Activated naive CD8-positive, alpha-beta T cell treated with anti-CD3 and anti-CD28 coated beads for 36 hours (primary cell): ENCODE data around the gene GALNT6. TPM values are rescaled to one million over a fixed set of nuclear protein-coding genes. Genes with fewer than 3 reads are reported as not detected.

Experiments
- DNase-seq: peaks from one replicate; pipeline ENCODE4 v3.0.0; 2021
- H3K27ac Mint-ChIP-seq: one replicate; pipeline ENCODE4 v1.8.0; 2022; ENCODE audit warnings: mild to moderate bottlenecking, moderate library complexity, mixed read lengths
- H3K27me3 Mint-ChIP-seq: one replicate; pipeline ENCODE4 v1.8.0; 2022; ENCODE audit warnings: mild to moderate bottlenecking, mixed read lengths
- H3K36me3 Mint-ChIP-seq: one replicate; pipeline ENCODE4 v1.8.0; 2021; ENCODE audit warnings: mild to moderate bottlenecking, mixed read lengths
- H3K4me1 Mint-ChIP-seq: one replicate; pipeline ENCODE4 v1.8.0; 2021; ENCODE audit warnings: mixed read lengths
- H3K4me3 Mint-ChIP-seq: one replicate; pipeline ENCODE4 v1.8.0; 2022; ENCODE audit warnings: mild to moderate bottlenecking, moderate library complexity, mixed read lengths
- H3K9me3 Mint-ChIP-seq: one replicate; pipeline ENCODE4 v1.8.0; 2022; ENCODE audit warnings: mixed read lengths
- total RNA-seq, 2 experiments: library from RNA; stranded (reverse); gene quantifications; one replicate each; pipeline ENCODE4 v1.2.3, GENCODE V29; 2021

The GALNT6 gene
- total RNA-seq, 2 experiments from 2014 or later = 19.0 to 19.9 TPM

- Mint-ChIP-seq H3K4me3 (no peak overlapping the region), H3K27me3 (no peaks in the 10 kb centered on the region), H3K27ac (no peak overlapping the region), H3K4me1 (peaks cover 6% of the 10 kb centered on the region), H3K36me3 (no peaks in the 10 kb centered on the region), H3K9me3 (no peaks in the 10 kb centered on the region)
- DNase-seq = no peak
Measured at GRCh38 chr12:51413791-51414190, 22.6 kb upstream of the GALNT6 start.

DNA sequence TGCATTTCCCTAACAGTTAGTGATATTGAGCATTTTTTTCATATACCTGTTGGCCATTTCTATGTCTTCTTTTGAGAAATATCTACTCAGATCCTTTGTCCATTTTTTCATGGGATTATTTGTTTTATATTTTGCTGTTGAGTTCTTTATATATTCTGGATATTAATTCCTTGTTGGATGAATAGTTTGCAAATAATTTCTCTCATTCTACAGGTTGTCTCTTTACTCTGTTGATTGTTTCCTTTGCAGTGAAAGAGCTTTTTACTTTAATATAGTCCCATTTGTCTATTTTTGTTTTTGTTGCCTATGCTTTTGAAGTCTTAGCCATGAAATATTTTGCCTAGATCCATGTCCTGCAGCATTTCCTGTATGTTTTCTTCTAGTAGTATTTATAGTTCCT, 21.9 kb upstream of the GALNT6 start:
- Mint-ChIP-seq H3K4me1 (peaks cover 6% of the 10 kb centered on the region), H3K27ac (no peak overlapping the region), H3K9me3 (no peaks in the 10 kb centered on the region), H3K36me3 (no peaks in the 10 kb centered on the region), H3K4me3 (no peak overlapping the region), H3K27me3 (no peaks in the 10 kb centered on the region)
- DNase-seq = no peak

- no peaks in the 10 kb centered on the region for H3K9me3 Mint-ChIP-seq
- peaks cover 10% of the 10 kb centered on the region for H3K4me1 Mint-ChIP-seq
- no peak overlapping the region for H3K4me3 Mint-ChIP-seq
- H3K36me3 Mint-ChIP-seq = no peaks in the 10 kb centered on the region
- H3K27ac Mint-ChIP-seq = no peak overlapping the region
- no peaks in the 10 kb centered on the region for H3K27me3 Mint-ChIP-seq
- DNase-seq = no peak
Measured at GRCh38 chr12:51409846-51410245, 18.6 kb upstream of the GALNT6 start.

DNA sequence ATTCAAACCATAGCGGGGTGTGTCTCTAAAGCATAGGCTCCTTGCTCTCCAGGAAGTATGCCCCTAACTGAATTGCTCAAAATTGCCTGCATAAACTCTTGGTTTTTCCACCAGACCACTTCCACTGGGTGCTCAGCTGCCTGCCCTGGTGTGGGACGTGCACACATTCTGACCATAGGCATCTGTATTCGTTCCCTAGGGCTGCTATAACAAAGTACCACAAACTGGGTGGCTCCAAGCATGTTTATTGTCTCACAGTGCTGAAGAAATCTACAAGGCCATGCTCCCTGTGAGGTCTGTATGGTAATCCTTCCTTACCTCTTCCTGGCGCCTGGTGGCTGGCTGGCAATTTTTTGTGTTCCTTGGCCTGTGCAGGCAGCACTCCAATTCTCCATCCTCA, 16.4 kb upstream of the GALNT6 start:
- Mint-ChIP-seq H3K4me1 (peaks cover 4% of the 10 kb centered on the region), H3K36me3 (no peaks in the 10 kb centered on the region), H3K9me3 (no peaks in the 10 kb centered on the region), H3K27ac (no peak overlapping the region), H3K27me3 (no peaks in the 10 kb centered on the region), H3K4me3 (no peak overlapping the region)
- no peak for DNase-seq

GRCh38 chr12:51406859-51407258, 15.7 kb upstream of the GALNT6 start:
- Mint-ChIP-seq H3K27ac (no peak overlapping the region), H3K4me1 (peaks cover 4% of the 10 kb centered on the region), H3K9me3 (no peaks in the 10 kb centered on the region), H3K27me3 (no peaks in the 10 kb centered on the region), H3K4me3 (no peak overlapping the region), H3K36me3 (no peaks in the 10 kb centered on the region)
- DNase-seq = no peak

DNA sequence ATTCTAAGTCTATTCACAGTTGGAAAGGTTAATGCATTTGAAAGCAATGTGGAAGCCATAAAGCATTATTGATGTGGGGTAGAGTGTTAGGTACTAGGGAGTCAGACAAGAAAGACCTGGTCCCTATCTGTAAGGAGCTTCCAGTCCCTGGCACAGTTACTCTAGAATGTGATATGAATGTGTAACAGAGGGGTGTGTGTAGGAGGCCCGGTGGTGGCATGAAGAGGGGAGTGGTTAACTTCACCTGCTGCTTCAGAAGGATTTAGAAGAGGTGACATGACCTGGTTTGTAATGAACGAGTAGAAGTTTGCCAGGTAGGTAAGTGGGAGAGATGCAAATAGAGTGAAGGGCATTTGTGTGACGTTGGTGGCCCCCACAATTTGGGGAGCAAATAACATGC, 15.1 kb upstream of the GALNT6 start:
- Mint-ChIP-seq H3K4me1 (peaks cover 4% of the 10 kb centered on the region), H3K36me3 (no peaks in the 10 kb centered on the region), H3K9me3 (no peaks in the 10 kb centered on the region), H3K27me3 (no peaks in the 10 kb centered on the region), H3K27ac (no peak overlapping the region), H3K4me3 (no peak overlapping the region)
- no peak for DNase-seq

DNA sequence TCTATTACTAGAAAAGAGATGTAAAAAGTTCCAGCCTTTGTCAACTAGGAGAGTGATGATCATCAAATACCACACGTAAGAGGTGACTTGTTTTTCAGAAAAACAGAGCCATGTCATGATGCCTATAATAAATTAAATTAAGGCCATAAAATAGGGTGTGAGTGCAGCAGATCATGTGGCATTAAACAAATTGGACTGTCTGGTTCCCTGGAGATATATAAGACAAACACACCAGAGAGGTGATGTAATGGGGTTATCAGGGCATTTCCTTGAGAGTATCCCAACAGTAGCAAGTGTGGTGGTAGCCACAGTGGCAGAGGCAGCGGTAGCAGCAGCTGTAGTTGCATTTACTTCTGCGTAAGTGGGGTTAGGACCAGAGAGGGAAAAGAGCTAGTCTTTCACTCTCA, 14.6 kb upstream of the GALNT6 start:
- Mint-ChIP-seq H3K27ac (no peak overlapping the region), H3K36me3 (no peaks in the 10 kb centered on the region), H3K4me3 (no peak overlapping the region), H3K27me3 (no peaks in the 10 kb centered on the region), H3K4me1 (peaks cover 4% of the 10 kb centered on the region), H3K9me3 (no peaks in the 10 kb centered on the region)
- DNase-seq = no peak

- Mint-ChIP-seq H3K9me3 (no peaks in the 10 kb centered on the region), H3K36me3 (no peaks in the 10 kb centered on the region), H3K4me1 (peaks cover 4% of the 10 kb centered on the region), H3K27me3 (no peaks in the 10 kb centered on the region), H3K4me3 (no peak overlapping the region), H3K27ac (no peak overlapping the region)
- no peak for DNase-seq
Measured at GRCh38 chr12:51404627-51405026, 13.4 kb upstream of the GALNT6 start.

DNA sequence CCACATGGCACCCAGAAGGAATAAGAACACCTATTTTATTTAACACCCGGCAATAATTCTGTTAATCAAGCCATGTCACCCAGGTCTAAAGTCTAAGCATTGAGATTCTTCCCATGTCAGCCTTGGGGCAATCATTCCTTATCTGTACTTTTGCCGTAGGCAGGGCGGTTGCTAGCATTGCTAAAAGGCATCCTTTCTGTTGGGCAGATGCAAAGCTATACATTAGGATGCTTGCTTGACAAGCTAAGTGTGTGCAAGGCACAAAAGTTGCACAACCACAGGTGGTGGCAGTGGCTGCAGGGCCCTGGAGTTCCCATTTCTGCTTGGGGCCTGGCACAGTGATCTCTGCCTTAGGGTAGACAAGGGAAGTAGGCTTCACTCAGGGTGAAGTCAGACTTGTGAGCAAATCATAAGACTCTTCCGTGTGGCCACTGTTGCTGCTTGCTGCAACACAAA, 12.5 kb upstream of the GALNT6 start:
- Mint-ChIP-seq H3K27me3 (no peaks in the 10 kb centered on the region), H3K4me3 (no peak overlapping the region), H3K36me3 (no peaks in the 10 kb centered on the region), H3K9me3 (no peaks in the 10 kb centered on the region), H3K4me1 (peaks cover 4% of the 10 kb centered on the region), H3K27ac (no peak overlapping the region)
- no peak for DNase-seq

DNA sequence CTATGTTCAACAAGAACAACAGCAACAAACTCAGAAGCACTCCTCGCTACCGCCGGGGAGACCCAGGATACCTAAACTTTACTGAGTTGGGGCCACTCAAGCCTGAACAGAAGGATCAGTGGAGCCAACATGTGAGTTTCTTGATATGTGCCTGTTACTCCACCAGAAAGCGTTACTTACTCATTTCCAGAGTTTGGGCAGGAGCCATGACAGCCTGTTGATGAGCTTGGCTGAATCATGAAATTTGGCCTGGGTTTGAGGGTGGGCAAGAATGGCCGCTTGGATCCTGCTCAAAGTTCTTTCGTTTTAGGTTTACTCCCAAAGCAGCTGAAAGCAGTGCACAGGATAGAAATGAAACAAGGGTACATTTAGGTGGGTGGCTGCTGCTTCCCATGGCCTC, 12.0 kb upstream of the GALNT6 start:
- Mint-ChIP-seq H3K27ac (no peak overlapping the region), H3K27me3 (no peaks in the 10 kb centered on the region), H3K36me3 (no peaks in the 10 kb centered on the region), H3K9me3 (no peaks in the 10 kb centered on the region), H3K4me3 (no peak overlapping the region), H3K4me1 (peaks cover 4% of the 10 kb centered on the region)
- DNase-seq = no peak

DNA sequence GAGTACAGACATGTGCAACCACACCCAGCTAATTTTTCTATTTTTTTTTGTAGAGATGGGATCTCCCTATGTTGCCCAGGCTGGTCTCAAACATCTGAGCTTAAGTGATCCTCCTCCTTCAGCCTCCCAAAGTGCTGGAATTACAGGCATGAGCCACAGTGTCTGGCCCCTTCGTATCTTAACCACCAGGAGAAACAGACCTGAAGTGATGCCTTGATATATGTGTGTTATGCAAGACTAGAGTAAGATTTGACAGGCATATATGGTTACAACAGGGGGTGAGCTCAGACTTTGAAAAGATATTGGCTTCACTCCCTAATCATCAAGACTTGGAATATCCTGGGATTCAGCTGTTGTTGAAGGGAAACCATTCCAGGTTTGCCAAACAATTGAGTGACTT, 10.7 kb upstream of the GALNT6 start:
- DNase-seq = no peak
- no peaks in the 10 kb centered on the region for H3K27me3 Mint-ChIP-seq
- H3K36me3 Mint-ChIP-seq = no peaks in the 10 kb centered on the region

GRCh38 chr12:51401486-51401885, 10.3 kb upstream of the GALNT6 start:
- Mint-ChIP-seq H3K27ac (no peak overlapping the region), H3K9me3 (no peaks in the 10 kb centered on the region), H3K36me3 (no peaks in the 10 kb centered on the region), H3K27me3 (no peaks in the 10 kb centered on the region), H3K4me3 (no peak overlapping the region), H3K4me1 (no peaks in the 10 kb centered on the region)
- DNase-seq = no peak

More for the DNA sequence above, 10.7 kb upstream of the GALNT6 start:
- Mint-ChIP-seq H3K4me3 (no peak overlapping the region), H3K4me1 (no peaks in the 10 kb centered on the region), H3K27ac (no peak overlapping the region), H3K9me3 (no peaks in the 10 kb centered on the region)

DNA sequence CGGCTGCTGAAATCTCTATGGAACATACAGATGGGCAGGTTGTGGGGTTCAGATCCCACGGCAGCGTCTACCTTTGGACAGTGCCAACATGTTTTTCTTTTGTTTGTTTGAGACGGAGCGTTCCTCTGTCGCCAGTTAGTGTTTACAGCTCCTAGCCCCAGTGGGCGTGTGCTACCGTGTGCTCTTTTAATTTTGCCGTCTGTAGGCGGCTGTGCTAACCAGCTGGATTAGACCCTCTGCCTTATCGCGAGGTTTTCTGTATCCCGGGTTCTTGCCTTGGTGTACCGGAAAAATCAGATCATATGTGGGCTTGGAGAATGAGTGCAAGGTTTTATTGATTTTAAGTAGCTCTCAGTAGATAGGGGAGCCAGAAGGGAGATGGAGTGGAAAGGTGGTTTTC, 9.8 kb upstream of the GALNT6 start:
- Mint-ChIP-seq H3K36me3 (no peaks in the 10 kb centered on the region), H3K4me3 (no peak overlapping the region), H3K27ac (no peak overlapping the region), H3K9me3 (no peaks in the 10 kb centered on the region), H3K27me3 (no peaks in the 10 kb centered on the region), H3K4me1 (peaks cover 2% of the 10 kb centered on the region)
- DNase-seq = no peak

- Mint-ChIP-seq H3K4me3 (no peak overlapping the region), H3K27me3 (no peaks in the 10 kb centered on the region), H3K9me3 (no peaks in the 10 kb centered on the region), H3K36me3 (no peaks in the 10 kb centered on the region), H3K4me1 (peaks cover 14% of the 10 kb centered on the region), H3K27ac (no peak overlapping the region)
- no peak for DNase-seq
Measured at GRCh38 chr12:51399891-51400290, 8.7 kb upstream of the GALNT6 start.

GRCh38 chr12:51397670-51398069, 6.5 kb upstream of the GALNT6 start:
- Mint-ChIP-seq H3K4me3 (no peak overlapping the region), H3K27me3 (no peaks in the 10 kb centered on the region), H3K27ac (no peak overlapping the region), H3K36me3 (peaks cover 2% of the 10 kb centered on the region), H3K9me3 (no peaks in the 10 kb centered on the region), H3K4me1 (peaks cover 36% of the 10 kb centered on the region)
- DNase-seq = no peak

DNA sequence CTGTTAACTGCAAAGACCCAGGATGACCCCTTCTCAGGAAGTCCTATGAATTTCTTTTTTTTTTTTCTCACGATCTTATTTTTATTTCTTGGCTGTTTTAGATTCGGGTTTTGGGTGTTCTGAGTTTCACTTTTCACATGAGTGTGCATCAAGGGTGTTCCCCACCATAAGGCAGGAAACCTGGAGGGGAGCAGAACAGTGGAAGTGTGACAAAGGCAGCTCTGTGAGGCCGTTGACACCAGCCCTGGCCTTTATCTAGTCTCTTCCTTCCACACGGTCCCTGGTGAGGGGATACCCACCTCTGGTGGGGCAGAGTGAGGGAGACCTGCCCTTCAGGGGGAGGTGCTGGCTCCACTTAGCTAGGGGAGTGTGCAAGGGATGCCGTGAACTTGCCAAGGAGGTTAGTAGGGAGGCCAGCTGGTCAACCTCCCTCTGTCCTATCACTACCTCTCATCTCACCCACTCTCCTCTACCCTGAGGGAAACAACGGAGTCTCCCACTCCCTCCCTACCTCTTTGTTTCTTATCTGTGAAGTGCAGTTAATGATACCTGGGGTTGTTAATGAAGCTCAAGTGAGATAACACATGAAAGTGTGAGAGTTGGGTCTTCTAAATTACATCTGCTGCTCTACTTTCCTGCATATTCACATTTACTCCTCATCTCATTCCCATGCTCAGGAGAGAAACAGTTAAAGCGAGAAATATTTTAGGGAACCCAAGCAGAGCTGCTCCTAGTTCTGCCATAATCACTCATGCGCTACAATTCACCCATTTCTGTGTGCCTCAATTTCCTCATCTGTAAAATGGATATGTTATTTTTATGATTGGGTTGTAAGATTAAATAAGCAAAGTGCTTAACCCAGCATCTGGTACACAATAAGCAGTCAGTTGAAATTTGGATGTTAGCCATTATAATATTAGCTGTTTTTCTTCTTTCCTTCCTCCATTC, 4.4 kb upstream of the GALNT6 start:
- H3K9me3 Mint-ChIP-seq = no peaks in the 10 kb centered on the region
- H3K4me1 Mint-ChIP-seq = peaks cover 46% of the 10 kb centered on the region
- H3K4me3 Mint-ChIP-seq = peak overlapping the region; percentile 70
- peak overlapping the region; percentile 82 for H3K27ac Mint-ChIP-seq
- DNase-seq = peak; percentile 54
- no peaks in the 10 kb centered on the region for H3K27me3 Mint-ChIP-seq
- H3K36me3 Mint-ChIP-seq = peaks cover 2% of the 10 kb centered on the region
